GM19328 (cell line): ENCODE results near the gene SSBP2.
"Not testable (repeated sequence)": the region's sequence is repeated elsewhere in the genome, so short reads cannot be mapped to it uniquely, and the experiment has no call there.

Experiments used
- ATAC-seq: cut with Tn5 transposase; IDR thresholded peaks from one replicate; pipeline ENCODE4 v1.9.1; 2021; ENCODE audit warnings: mild to moderate bottlenecking, moderate library complexity; ENCODE audit not compliant: unreplicated experiment

Gene SSBP2

DNA sequence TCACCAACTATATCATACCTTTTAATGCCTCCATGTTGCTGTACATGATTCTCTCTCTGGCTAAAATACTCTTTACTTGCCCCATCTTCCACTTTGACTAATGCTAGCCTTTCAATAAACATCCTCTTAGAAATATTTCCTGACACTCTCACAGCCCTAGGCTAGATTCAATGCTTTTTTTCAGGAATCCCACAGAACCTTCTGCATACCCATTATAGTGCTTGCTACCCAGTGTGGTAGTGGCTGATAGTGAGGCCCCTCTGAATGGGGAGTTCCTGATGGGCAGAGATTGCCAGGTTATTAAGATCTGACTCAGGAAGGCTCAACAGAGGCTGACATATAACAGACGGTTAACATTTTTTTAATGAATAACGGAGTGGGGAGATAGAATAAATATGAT, 11.6 kb downstream of the SSBP2 start:
- no peak for ATAC-seq

DNA sequence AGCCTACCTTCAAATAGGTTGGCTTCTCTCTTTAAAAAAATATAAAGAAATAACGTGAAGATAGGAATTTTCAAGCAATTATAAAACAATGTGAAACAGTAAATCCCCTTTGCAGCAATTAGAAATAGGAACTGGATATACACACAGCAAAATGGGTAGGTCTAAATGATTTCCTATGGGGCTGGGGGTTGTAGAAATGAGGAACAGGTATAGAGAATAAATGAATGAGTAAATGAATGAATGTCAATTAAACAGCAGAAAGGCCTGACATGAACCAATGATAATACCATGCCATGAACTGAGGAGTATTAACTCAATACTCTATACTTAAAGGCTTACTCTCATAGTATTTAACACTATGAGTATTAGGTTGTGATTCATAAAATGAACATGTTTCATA, 21.6 kb downstream of the SSBP2 start:
- no peak for ATAC-seq

GRCh38 chr5:81728301-81728700, 22.6 kb downstream of the SSBP2 start:
- ATAC-seq: no peak

DNA sequence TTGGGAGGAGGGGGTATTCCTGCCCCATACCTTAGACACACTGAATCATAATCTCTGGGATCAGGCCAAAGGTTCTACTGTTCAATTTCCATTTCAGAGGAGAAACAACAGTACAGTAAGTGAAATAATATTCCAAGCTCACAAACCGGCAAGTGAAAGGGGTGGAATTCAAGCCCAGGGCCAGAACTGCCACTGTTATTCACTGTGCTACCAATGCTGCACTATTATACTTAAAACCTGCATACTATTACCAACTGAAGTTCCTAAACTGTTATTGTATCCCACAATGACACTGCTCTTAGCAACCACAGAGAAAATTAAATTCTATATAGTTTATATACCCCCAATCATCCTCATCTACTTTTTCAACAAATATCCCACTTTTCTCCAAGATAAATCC, 24.6 kb downstream of the SSBP2 start:
- ATAC-seq: no peak

DNA sequence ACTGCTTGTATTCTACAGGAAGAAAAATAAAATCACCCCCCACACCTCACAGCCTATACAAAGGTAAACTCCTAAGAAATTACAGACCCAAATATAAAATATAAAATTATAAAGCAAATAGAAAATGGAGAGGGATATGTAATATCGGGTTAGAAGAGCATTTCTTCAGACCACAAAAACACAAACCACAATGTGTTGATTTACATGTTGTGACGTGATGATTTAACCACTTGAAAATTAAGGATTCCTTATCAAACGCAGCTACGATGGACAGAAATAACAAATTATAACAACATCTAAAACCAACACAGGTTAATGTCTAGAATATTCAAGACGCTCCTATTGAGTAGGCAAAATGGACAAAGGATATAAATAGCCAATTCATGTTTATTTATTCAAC, 26.3 kb downstream of the SSBP2 start:
- no peak for ATAC-seq

GRCh38 chr5:81724108-81724507, 26.8 kb downstream of the SSBP2 start:
- no peak for ATAC-seq

DNA sequence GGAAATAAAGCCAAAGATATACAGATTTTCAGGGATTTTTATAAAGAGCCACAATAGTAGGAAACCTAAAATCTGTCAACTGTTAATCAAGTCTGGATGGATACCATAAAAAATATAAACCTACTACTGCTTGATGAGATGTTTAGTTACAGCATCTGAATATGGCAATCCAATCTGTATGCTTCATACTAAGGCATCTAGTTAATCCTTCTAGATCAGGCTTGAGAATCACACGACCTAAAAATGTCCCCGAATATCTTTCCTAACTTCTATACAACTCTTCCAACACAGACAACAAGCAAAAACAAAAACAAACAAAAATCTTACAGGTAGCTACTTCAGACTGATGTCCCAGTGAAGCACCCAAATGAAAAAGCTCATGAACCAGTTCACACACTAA, 29.8 kb downstream of the SSBP2 start:
- ATAC-seq: no peak

- no peak for ATAC-seq
Observed at GRCh38 chr5:81719743-81720345, 31.1 kb downstream of the SSBP2 start.

DNA sequence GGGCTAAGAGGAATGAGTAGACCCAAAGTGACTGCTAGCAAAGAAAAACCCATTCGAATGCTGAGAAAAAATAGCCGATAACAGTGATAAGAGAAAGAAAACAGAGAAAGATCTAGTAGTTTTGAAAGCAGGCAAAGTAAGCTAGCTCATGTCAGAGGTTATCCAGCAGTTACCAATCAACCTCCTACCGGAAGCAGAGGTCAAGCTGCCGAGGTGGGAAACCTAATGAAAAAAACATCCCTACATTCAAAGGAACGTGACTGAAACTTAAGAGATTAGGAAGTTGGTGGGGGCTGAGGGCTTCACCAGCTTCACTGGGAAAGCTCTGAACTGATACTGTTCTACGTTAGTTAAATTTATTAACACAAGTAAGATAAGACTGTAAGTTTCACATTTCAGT, 32.6 kb downstream of the SSBP2 start:
- no peak for ATAC-seq

GRCh38 chr5:81717860-81718259, 33.0 kb downstream of the SSBP2 start:
- ATAC-seq: no peak

- no peak for ATAC-seq
Observed at GRCh38 chr5:81717226-81717625, 33.7 kb downstream of the SSBP2 start.

DNA sequence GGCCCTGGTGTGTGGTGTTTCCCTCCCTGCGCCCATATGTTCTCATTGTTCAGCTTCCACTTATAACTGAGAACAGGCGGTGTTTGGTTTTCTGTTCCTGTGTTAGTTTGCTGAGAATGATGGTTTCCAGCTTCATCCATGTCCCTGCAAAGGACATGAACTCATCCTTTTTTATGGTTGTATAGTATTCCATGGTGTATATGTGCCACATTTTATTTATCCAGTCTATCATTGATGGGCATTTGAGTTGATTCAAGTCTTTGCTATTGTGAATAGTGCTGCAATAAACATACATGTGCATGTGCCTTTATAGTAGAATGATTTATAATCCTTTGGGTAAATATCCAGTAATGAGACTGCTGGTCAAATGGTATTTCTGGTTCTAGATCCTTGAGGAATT, 36.8 kb downstream of the SSBP2 start:
- ATAC-seq: not testable (repeated sequence)

- ATAC-seq: no peak
Observed at GRCh38 chr5:81708889-81709288, 42.0 kb downstream of the SSBP2 start.

DNA sequence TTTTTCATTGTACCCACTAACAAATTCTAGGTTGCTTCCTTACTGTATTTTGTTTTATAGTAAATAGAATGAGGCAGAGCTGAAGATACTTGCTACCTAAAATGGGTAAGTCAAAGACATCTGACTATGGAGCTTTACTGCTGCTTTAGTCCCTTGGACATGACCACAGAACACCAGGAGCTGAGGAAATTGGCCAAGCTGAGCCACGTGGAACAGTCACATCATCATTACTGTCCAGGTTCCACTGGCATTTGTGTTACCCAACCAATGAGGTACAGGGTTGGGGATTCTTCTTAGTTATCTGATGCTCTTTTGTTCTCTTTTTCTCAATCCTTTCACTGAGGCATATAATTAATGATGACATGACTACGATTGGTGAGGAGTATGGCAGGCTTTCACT, 47.1 kb downstream of the SSBP2 start:
- ATAC-seq: no peak

DNA sequence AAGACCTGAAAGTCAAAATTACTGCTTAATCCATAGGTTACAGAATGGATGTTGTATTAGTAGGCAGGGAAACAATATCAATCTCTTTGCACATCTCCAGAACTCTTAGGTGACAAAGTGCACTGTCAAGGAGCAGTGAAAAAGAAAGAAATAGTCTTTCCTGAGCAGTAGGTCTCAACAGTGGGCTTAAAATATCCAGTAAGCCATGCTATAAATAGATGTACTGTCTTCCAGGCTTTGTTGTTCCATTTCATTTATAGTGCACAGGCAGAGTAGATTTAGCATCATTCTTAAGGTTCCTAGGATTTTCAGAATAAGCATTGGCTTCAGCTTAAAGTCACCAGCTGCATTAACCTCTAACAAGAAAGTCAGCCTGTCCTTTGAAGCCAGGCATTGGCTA, 50.7 kb downstream of the SSBP2 start:
- ATAC-seq: no peak

- ATAC-seq: no peak
Observed at GRCh38 chr5:81698813-81699212, 52.1 kb downstream of the SSBP2 start.

GRCh38 chr5:81696418-81697397, 54.2 kb downstream of the SSBP2 start:
- no peak for ATAC-seq

DNA sequence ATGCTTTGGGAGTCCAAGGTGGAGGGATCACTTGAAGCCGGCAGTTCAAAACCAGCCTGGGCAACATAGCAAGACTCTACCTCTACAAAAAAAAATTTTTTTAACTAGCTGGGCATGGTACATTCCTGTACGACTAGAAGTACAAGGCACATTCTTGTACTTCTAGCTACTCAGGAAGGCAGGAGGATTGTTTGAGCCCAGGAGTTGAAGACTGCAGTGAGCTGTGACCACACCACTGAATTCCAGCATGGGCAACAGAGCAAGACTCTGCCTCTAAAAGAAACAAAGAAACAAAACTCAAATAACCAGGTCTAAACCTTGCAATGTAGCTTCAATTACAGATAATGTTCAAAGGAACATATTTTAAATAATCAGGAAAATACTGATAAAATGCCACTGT, 56.2 kb downstream of the SSBP2 start:
- ATAC-seq: no peak

GRCh38 chr5:81688215-81688614, 62.7 kb downstream of the SSBP2 start:
- ATAC-seq: no peak

DNA sequence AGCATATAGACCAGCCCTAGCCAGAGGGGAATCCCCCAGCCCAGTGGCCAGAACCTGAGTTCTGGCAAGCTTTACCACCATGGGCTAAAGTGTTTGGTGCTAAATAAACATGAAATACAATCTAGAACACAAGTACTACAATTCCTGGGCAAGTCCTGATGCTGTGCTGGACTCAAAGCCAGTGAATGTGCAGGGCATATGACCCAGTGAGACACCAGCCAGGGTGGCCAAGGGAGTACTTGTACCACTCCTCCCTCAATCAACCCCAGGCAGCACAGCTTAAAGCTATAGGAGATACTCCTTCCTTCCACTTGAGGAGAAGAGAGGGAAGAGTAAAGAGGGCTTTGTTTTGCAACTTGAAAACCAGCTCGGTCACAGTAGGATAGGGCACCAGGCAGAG, 63.6 kb downstream of the SSBP2 start:
- no peak for ATAC-seq

DNA sequence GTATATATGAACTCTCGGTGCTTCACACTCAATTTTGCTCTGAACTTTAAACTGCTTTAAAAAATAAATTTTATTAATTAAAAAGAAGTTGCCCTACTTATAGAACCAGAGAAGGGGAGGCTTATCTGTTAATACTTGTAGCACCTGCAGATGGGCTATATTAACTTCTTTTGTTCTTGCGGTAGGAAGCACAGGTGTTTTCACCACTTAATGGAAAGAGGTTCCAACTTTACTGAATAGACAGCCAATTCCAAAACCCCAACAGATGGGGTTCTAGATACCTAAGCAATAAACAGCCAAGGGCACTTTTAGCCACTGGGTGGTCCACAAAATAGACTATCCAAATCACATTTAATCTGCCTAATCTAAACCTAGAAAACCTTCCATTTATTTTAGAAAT, 65.4 kb downstream of the SSBP2 start:
- ATAC-seq: no peak

DNA sequence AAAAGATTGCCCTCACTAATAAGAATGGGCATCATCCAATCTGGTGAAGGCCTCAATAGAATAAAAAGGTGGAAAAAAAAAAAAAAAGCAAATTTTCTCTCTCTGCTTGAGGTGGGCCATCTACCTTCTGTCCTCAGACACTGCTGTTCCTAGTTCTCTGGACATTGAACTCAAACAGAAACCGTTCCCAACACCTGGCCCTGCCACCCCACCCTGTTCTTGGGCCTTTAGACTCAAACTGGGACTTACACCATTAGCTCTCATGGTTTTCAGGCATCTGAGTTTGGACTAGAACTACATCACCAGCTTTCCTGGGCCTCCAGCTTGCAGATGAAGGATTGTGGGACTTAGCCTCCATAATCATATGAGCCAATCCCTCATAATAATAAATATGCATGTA, 71.0 kb downstream of the SSBP2 start:
- no peak for ATAC-seq
